RWPE1 (cell line): ENCODE data around the gene COPE.
A peak's percentile ranks its signal among the peaks of the same experiment; 100 is the strongest.

Experiments used
- CTCF ChIA-PET: fragments of 350-600 bp; sonication (Branson Sonifier 250); formaldehyde crosslinking; extraction: SDS; loops from one replicate; lab custom pipeline; 2021; lab: Yijun Ruan, JAX
- POLR2A ChIA-PET: fragments of 400-600 bp; formaldehyde crosslinking; extraction: SDS; loops from one replicate; lab custom pipeline; 2020; ENCODE audit warnings: antibody characterized with exemption; ENCODE audit not compliant: low non-redundant PET; lab: Yijun Ruan, JAX
- DNase-seq: peaks from one replicate; pipeline ENCODE4 v3.0.0; 2012; ENCODE audit warnings: low spot score
- H3K27ac ChIP-seq: fragments of 450-650 bp; 2 replicates; pipeline ENCODE4 v1.5.1; 2017
- CTCF ChIP-seq: fragments of 450-650 bp; conservative IDR thresholded peaks from 2 replicates; pipeline ENCODE4 v1.5.1; 2017; ENCODE audit warnings: low read depth, mild to moderate bottlenecking

COPE gene

GRCh38 chr19:18912933-18913332 is 6.3 kb downstream of the COPE start:
- peak overlapping the region; percentile 1; the same call in 1 of the 2 replicates for H3K27ac ChIP-seq
- ChIA-PET POLR2A (interaction anchor here (0.6 kb wide), 1 partner anchor 35 kb away, joined by 3 read pairs; no protein-coding TSS in a partner anchor), CTCF (no interaction called here)
- TF ChIP-seq CTCF, result no peak
- no peak for DNase-seq

- DNase-seq, result no peak
- ChIA-PET POLR2A (no interaction called here), CTCF (interaction anchor here (0.6 kb wide), 1 partner anchor 12 kb away, joined by 3 read pairs; no protein-coding TSS in a partner anchor)
- 0 out of 2 replicates have a peak overlapping the region, but pooled peaks have one; percentile 9 for H3K27ac ChIP-seq
- no peak for TF ChIP-seq CTCF
Measured at GRCh38 chr19:18910801-18911436, 8.3 kb downstream of the COPE start.

GRCh38 chr19:18910010-18910409 is 9.2 kb downstream of the COPE start:
- CTCF ChIA-PET, result no interaction called here
- POLR2A ChIA-PET, result no interaction called here
- TF ChIP-seq CTCF, result no peak
- DNase-seq, result no peak
- no peak overlapping the region for H3K27ac ChIP-seq

- no peak for DNase-seq
- POLR2A ChIA-PET, result no interaction called here
- no peak for TF ChIP-seq CTCF
- peak overlapping the region; percentile 29; the same call in 1 of the 2 replicates for H3K27ac ChIP-seq
- CTCF ChIA-PET, result interaction anchor here (0.6 to 0.7 kb wide), 2 partner anchors 128 to 453 kb away, joined by 3 to 4 read pairs; no protein-coding TSS in a partner anchor
Measured at GRCh38 chr19:18908917-18909619, 10.1 kb downstream of the COPE start.

- ChIA-PET CTCF (interaction anchor here (0.6 to 0.7 kb wide), 2 partner anchors 25 to 32 kb away, joined by 3 to 5 read pairs; no protein-coding TSS in a partner anchor), POLR2A (no interaction called here)
- no peak for TF ChIP-seq CTCF
- peak overlapping the region; percentile 23 for H3K27ac ChIP-seq
- no peak for DNase-seq
Measured at GRCh38 chr19:18906605-18907519, 12.3 kb downstream of the COPE start.
